Amygdala (tissue), 56 donors: ENCODE results near the gene H2BK1.

Experiments
- DNase-seq, 56 donors: peaks; one replicate each; lab custom pipeline; 2025; lab: John Stamatoyannopoulos, UW

Gene H2BK1

GRCh38 chr7:151185762-151186639 lies 24.3 kb downstream of the H2BK1 start:
- DNase-seq: no peak

DNA sequence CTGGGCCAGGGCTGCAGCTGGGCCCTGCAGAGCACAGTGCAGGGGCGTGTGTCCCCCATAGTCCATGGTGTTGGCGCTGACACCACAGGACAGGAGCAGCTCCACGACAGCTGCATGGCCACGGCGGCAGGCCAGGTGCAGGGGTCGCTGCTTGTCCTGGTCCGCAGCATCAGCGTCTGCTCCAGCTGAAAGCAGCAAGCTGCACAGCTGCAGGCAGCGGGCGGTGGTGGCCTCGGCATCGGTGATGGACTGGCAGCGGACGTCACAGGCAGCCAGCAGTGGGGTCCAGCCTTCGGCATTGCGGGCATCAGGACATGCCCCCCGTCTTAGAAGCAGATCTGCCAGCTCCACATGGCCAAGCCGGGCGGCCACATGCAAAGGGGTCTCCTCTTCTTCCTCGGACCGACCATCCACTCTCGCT lies 29.3 kb downstream of the H2BK1 start:
- peak in 1 of 56 donors; percentile 23 for DNase-seq

GRCh38 chr7:151179946-151180345 lies 30.3 kb downstream of the H2BK1 start:
- DNase-seq: no peak

DNA sequence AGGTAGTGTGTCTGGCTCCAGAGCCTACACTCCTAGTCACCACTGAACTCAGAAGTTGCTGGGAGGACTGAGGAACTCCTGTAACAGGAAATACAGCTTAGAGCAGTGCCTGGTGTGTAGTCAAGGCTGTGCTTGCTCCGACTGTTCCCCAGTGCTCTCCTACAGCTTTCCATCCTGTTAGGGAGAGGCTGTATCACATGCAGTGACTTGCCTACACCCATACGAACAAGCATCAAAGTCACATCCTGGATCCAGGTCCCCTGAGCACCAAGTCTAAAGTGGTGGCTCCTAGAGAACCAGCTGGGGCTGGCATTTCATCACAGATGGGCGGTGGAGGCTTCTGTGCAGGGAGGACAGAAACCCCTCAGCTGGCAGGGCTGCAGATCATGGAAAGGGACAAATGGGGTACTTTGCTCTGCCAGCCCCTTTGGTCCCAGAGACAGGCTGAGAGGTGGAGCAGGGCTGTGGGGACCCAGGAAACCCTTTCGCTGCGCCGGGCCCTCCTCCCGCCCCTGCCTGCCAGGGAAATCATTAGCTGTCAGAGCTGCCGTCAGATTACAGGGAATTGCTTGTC lies 30.9 kb downstream of the H2BK1 start:
- no peak for DNase-seq

DNA sequence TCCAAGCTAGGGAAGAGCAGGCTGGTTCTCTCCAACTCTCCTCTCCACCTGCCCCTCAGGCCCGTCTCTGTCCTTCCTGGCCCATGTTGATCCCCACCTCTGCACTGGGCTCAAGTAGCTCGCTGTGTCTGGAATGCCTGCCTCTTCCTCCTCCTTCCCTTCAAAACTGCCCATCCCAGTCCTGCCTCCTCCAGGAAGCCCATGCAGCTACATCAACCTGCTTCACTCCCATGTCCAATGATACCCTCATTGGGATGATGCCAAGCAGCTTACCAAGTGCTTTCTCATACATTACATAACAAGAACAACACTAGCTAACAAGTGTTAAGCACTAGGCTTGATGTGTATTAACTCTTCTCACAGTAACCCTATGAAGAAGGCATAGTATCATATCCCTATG lies 31.5 kb downstream of the H2BK1 start:
- no peak for DNase-seq

GRCh38 chr7:151178236-151178635 lies 32.1 kb downstream of the H2BK1 start:
- no peak for DNase-seq

DNA sequence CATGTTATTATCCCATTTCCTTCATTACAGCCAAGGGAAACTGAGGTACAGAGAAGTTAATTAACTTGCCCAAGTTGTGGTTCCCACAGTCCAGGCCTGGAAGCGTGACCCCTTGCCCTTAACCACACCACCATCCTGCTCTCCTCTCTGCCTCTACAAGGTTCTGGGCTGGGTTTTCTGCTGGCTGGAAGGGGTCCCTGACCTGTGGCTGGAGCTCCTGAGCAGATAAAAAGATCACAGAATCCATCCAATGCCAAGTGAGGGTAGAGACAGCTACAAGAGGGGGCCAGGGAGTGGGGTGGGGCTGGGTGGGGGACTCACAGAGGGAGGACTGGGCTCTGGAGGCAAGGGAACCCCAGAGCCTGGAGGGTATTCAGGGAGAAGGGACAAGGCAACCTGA lies 33.0 kb downstream of the H2BK1 start:
- DNase-seq: no peak

GRCh38 chr7:151176401-151176800 lies 33.9 kb downstream of the H2BK1 start:
- no peak for DNase-seq

GRCh38 chr7:151175793-151176311 lies 34.4 kb downstream of the H2BK1 start:
- DNase-seq: no peak

- no peak for DNase-seq
Measured at GRCh38 chr7:151175047-151175792, 35.1 kb downstream of the H2BK1 start.

GRCh38 chr7:151174246-151175046 lies 35.8 kb downstream of the H2BK1 start:
- DNase-seq: peak in 7 of 56 donors; percentile 13 to 45 (median 23)

GRCh38 chr7:151173386-151174245 lies 36.7 kb downstream of the H2BK1 start:
- DNase-seq: no peak

- DNase-seq: peak in 53 of 56 donors; percentile 15 to 86 (median 56)
Measured at GRCh38 chr7:151172273-151173141, 37.8 kb downstream of the H2BK1 start.

DNA sequence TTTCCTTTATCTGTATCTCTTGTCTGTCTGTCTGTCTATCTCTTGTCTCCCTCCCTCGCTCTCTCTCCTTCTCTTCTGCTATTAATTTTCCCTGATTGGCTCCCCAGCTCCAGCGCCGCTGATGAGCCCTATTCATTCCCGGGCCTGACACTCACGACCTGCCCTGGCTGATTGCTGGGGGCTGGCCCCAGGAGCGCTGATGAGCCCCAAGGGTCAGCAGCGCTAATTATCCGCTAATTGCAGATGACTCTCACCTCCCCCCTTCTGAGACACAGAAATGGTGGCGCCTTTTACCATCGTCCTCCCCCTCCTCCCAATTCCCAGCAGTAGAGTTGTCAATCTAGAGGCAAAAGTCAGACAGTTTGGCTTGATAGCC lies 41.5 kb downstream of the H2BK1 start:
- no peak for DNase-seq

DNA sequence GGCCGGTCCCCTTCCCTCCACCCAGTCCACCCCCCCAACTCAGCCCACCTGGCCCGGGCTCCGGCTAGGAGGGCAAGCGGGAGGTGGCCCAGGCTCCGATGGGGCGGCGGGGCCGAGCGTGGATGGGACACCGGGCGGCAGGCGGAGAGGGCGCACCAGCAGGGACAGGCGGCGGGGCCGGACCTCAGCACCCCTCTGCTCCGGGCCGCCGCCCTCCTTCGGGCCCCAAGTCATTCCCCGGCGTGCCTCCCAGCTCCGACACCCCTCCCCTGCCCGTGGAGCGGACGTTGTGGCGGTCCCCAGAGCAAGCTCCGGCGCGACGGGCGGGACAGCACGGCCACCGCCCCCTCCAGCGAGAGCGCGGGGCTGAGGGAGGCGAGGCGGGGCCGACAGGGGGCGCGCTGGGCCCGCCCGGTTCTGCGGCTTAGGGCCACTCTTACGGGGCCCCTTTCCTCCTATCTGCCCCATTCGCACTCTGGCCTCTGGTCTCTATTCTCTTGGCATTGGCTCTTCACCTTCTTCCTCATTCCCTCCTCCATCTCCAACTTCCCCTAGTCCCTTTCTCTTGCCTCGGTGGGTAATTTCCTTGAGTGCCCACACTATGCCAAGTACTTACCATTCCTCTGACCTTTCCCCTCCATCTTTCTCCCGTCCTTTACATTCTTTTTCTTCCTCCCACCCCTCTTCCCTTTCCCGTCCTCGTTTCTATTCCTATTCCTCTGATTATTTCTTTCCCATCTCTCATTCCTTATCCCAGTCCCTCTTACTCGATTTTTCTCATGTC lies 42.1 kb downstream of the H2BK1 start:
- DNase-seq: peak in 1 of 56 donors; percentile 50

DNA sequence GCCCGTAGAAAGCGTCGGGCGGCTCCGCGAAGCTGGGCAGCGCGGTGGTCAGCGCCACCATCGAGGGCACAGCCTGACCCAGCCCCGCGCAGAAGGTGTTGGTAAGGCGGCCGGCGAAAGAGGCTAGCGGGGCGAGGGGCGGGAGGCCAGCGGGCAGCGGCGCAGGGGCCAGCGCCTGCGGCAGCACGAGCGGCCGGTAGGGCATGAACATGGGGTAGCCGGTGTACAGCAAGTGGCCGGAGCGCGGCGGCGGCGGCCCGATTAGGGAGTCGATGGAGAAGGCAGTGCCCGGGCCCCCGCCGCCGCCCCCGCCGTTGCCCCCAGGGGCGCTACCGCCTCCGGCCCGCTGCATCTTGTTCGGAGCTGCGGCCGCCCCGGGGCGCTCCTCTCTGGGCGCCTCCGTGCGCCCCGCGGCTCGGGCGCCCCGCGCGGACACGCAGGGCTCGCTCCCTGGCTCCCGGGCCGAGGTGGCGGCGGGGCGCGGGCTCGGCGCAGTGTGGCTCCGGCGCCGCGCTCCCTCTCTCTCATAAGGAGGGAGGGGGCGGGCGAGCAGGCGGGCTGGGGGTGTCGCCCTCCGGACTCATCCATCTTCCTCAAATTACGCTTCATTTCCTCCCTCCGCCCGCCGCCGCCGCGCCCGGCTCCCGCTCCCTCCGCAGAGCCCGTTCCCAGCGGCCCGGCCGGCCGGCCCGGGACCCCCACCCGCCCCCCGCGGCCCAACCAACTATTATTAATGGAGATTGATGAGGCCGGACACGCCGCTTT lies 42.9 kb downstream of the H2BK1 start, which contains the start of gene GBX1:
GBX1 (minus strand) TSS at position 498 of the 765 bp plus-strand sequence; CDS start at position 352, 146 bp downstream.
- DNase-seq: peak in 1 of 56 donors; percentile 10
